IPS DF 4.7 (cell line): ENCODE results near the gene GNG8.

Experiments used
- DNase-seq: peaks from one replicate; pipeline ENCODE4 v3.0.0-alpha.2; 2013; ENCODE audit warnings: low spot score; ENCODE audit errors: extremely low read depth

Gene GNG8

GRCh38 chr19:46603752-46604231 is 32.2 kb downstream of the GNG8 start:
- DNase-seq: no peak

- no peak for DNase-seq
These were observed 32.8 kb downstream of the GNG8 start for GRCh38 chr19:46603195-46603637.

DNA sequence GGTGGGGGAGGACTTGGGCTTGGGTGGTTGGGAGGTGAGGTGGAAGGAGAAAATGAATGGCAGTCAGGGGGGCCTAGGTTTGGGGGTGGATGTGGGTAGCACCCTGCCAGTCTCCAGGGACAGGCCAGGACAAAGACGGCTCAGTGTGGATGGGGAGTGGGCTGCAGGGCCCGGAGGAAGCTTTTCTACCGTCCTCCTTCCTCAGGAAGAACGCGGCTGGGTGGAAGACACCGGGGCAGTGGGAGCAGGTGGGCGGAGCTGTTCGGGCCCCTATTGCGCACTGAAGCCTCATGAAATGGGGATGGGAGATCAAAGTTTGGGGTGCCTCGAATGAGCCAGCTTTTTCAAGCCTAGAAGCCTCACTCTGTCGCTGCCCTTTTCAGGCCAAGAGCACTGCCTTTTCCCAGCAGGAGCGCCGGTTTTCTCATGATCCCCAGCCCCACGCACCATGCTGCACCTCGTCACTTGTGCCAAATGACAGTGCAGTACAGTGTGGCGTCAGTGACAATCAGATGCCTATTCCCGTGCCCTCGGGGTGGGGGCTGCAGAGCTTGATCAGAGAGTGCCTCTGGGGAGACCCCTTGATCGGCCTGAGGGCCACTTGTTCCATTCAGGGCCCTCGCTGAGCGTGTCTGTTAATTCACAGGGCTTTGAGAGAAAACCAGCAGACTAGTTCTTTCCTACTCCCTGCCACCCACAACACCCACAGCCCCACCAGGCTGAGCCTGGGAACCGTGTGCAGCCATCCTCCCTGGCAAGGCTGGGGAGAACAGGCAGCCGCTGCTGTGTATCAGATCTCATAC is 33.4 kb downstream of the GNG8 start:
- DNase-seq: no peak

DNA sequence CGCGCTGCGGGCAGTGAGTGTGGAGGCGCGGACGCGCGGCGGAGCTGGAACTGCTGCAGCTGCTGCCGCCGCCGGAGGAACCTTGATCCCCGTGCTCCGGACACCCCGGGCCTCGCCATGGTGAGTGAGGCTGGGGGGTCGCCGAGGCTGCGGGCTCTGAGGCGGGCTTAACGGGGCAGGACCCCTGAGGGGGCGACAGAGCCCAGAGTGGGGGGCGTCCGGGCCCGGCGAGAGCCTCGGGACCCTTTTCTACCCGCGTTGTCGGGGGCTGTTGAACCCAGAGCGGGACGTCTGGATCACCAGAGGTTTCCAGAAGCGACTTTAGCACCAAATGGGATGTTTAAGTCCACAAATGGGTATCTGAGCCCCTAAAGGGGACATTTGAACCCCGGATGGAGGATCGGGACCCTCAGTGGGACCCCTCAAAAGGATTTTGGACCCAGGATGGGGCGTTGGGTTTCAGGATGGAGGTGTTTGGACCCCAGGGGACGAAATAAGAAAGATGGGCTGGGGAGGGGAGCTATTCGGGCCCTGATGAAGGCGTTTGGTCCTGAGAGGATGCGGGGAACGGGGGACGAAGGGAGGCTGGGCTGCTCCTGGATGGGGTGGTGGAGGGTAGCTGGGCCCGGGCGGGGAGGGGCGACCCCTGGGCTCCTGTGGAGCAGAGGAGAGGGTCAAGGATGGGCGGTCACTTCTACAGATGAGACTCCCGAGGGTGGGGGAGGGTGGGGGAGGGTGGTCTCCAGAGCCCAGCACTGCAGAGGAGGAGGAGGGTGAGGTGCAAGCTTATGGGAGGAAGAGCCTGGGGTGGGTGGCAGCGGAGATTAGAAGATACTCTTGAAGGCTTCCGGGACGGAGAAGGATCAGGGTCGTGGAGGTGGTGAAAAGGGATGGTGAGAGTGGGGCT is 34.4 kb downstream of the GNG8 start, which contains the start of gene CALM3:
TSS of gene CALM3 (plus strand) at position 13 of the 907 bp plus-strand sequence. CDS start at position 118, 105 bp downstream.
- no peak for DNase-seq

GRCh38 chr19:46600384-46601317 is 35.4 kb downstream of the GNG8 start:
- DNase-seq: peak; percentile 85

DNA sequence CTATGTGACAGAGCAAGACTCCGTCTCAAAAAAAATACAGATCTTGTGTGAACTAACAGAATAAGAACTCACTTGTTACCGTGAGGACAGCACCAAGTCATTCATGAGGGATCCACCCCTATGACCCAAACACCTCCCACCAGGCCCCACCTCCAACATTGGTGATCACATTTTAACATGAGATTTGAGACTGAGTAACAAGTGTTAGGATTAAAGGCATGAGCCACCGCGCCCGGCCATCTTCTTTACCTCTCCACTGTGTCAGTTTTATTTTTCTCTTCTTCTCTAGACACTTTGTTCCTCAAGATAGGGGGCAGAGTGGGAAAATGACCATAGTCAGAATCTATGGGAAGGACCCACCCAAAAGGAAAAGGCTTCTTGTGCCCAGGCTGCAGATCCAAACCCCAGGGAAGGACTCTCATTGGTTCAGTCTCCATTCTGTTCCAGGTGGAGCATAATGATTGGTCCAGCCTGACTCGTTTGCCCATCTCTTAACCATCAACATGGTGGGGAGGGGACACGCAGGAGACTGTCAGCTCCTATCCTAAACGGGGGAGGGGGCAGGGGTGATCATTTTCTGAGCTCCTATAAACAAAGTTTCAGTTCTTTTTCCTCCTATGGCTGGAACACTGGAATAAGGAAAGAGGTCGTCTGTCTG is 36.2 kb downstream of the GNG8 start:
- DNase-seq: no peak

DNA sequence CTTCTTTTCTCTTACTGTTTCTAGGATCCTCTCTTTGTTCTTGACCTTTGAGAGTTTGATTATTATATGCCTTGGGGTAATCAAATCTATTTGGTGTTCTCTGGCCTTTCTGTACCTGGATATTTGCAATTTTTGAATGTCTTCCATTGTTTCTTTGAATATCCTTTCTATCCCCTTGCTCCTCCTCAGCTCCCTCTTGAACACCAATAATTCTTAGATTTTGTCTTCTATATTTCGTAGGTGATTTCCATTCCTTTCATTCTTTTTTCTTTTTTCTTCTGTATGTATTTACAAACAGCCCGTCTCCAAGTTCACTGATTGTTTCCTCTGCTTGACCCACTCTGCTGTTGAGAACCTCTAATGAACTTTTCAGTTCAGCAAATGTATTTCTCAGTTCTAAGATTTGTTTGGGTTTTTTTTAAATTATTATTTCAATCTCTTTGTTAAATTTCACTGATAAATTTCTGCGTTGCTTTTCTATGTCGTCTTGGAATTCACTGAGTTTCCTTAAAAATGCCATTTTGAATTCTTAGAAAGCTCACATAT is 37.6 kb downstream of the GNG8 start:
- no peak for DNase-seq

GRCh38 chr19:46596008-46596407 is 40.0 kb downstream of the GNG8 start:
- no peak for DNase-seq

DNA sequence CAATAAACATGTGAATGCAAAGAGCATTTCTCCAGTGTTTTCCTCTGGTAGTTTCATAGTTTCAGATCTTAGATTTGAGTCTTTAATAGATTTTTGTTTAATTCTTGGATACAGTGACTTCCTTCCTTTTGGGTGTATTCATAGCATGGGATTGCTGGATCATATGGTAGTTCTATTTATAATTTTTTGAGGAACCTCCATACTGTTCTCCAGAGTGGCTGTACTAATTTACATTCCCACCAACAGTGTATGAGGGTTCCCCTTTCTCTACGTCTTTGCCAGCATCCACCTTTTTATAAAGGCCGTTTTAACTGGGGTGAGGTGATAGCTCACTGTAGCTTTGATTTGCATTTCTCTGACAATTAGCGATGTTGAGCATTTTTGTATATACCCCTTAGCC is 44.1 kb downstream of the GNG8 start:
- DNase-seq: no peak

GRCh38 chr19:46591254-46591653 is 44.7 kb downstream of the GNG8 start:
- DNase-seq: no peak

- DNase-seq: no peak
These were observed 48.1 kb downstream of the GNG8 start for GRCh38 chr19:46587861-46588260.

DNA sequence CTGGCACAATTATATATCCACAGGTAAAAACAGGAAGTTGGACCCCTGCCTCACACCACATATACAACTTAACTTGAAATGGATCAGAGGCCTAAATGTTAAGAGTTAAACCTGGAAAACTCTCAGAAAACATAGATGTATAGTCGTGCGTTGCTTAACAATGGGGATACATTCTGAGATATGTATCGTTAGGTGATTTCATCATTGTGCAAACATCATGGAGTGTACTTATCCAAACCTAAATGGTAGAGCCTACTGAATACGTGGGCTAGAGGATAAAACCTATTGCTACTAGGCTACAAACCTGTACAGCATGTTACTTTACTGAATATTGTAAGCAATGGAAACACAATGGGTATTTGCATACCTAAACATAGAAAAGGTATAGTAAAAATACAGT is 49.7 kb downstream of the GNG8 start:
- no peak for DNase-seq

DNA sequence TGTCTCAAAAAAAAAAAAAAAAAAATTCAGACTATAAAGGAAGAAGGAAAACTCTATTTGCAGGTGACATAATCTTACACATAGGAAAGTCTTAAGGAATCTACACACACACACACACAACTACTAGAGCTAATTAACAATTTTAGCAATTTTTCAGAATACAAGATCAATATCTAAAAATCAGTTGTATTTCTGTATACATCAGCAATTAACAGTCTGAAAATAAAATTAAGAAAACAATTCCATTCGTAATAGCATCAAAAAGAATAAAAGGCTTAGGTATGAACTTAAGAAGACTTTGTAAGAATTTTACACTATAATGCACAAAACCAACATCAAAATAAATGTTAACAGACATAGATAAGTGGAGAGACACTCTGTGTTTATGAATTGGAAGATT is 50.5 kb downstream of the GNG8 start:
- no peak for DNase-seq
